Transverse colon (tissue), 4 donors: ENCODE measurements around the gene DEGS2. TPM values are rescaled to one million over a fixed set of nuclear protein-coding genes. Genes with fewer than 3 reads are reported as not detected.

Source experiments
- DNase-seq: peaks from one replicate; pipeline ENCODE4 v3.0.0-alpha.2; 2019
- H3K27ac ChIP-seq, 4 donors: fragments of 200-600 bp; sonication (generic); 2 replicates each; pipeline ENCODE4 v1.5.1; 2016 to 2018; ENCODE audit warnings: inconsistent platforms in 4 of 4
- H3K27me3 ChIP-seq: fragments of 200-600 bp; sonication (generic); 2 replicates; pipeline ENCODE4 v1.5.1; 2017; ENCODE audit warnings: inconsistent platforms
- H3K36me3 ChIP-seq, 4 donors: fragments of 200-600 bp; sonication (generic); 2 replicates each; pipeline ENCODE4 v1.5.1; 2017 to 2019; ENCODE audit warnings: inconsistent platforms in 4 of 4
- H3K4me1 ChIP-seq, 4 donors: fragments of 200-600 bp; sonication (generic); 2 replicates each; pipeline ENCODE4 v1.5.1; 2017 to 2020; ENCODE audit warnings: inconsistent platforms in 4 of 4
- H3K4me3 ChIP-seq, 4 donors: fragments of 200-600 bp; sonication (generic); 1 replicate in 1 of 4; 2 replicates in 3 of 4; pipeline versions ENCODE4 v1.5.1 to v1.6.1; 2017 to 2019; ENCODE audit warnings: inconsistent platforms in 4 of 4
- H3K9me3 ChIP-seq, 2 donors: fragments of 200-600 bp; sonication (generic); 2 replicates each; pipeline ENCODE4 v1.5.1; 2017 to 2019; ENCODE audit warnings: inconsistent platforms in 2 of 2
- EP300 ChIP-seq: sonication (generic); formaldehyde crosslinking; IDR thresholded peaks from one replicate; pipeline ENCODE4 v1.6.1; 2017; ENCODE audit warnings: antibody characterized with exemption, low read depth
- POLR2A ChIP-seq: fragments of 450-650 bp; IDR thresholded peaks from one replicate; pipeline ENCODE4 v1.6.1; 2016; ENCODE audit warnings: antibody characterized with exemption, mild to moderate bottlenecking, moderate library complexity
- POLR2AphosphoS5 ChIP-seq, 3 donors: sonication (generic); formaldehyde crosslinking; IDR thresholded peaks; one replicate each; pipeline ENCODE4 v1.6.1; 2016; ENCODE audit warnings: antibody characterized with exemption in 3 of 3
- WGBS, 2 donors: methylation state at CpG; one replicate each; pipeline ENCODE4 v1.1.5; 2018; ENCODE audit warnings: low coverage in 1 of 2; 5-methylcytosine and 5-hydroxymethylcytosine counted together
- in situ Hi-C, 4 donors: fragments of 200-750 bp; cut with MboI; loops; one replicate each; pipeline versions ENCODE4 v1.15.0 to v1.15.1; 2017; ENCODE audit warnings: low sequenced_read_pairs in 3 of 4, low pct_ligation_motif_present in 1 of 4, low pct_unique_long_range_greater_than_20kb in 1 of 4
- intact Hi-C: fragments of 100-400 bp; cut with DNase I; formaldehyde crosslinking; loops from one replicate; pipeline ENCODE4 v1.15.1; 2023; ENCODE audit warnings: low total_unique reads
- total RNA-seq, 4 donors: library from RNA; depleted of rRNA; stranded (reverse); fragments of >200 nt; gene quantifications; one replicate each; pipeline ENCODE4 v1.1.0, GENCODE V29; 2016
- TF ChIP-seq, protein P1 (sequence below), 5 experiments: fragments of 200-600 bp in 3 of 5; fragments of 450-650 bp in 2 of 5; sonication (generic) in 3 of 5; IDR thresholded peaks; 1 replicate in 2 of 5; 2 replicates in 3 of 5; pipeline ENCODE4 v1.5.1; 2016 to 2017; ENCODE audit warnings: antibody characterized with exemption in 5 of 5, inconsistent platforms in 3 of 5, mild to moderate bottlenecking in 2 of 5, moderate library complexity in 1 of 5

DEGS2 gene
- total RNA-seq, 4 donors from 2014 or later = 4.9 to 33.2 (median 23.7) TPM

- H3K4me3 ChIP-seq = no peak overlapping the region
- no peaks in the 10 kb centered on the region for H3K36me3 ChIP-seq
- no peaks in the 10 kb centered on the region for H3K9me3 ChIP-seq
- no peak overlapping the region for H3K27ac ChIP-seq
- in situ Hi-C loops (loop anchor here in 2 of 4 donors (10.0 to 25.0 kb wide), 2 partner anchors 124 to 126 kb away; no protein-coding TSS in a partner anchor), intact Hi-C loops (no loop called here)
- no peaks in the 10 kb centered on the region for H3K27me3 ChIP-seq
- no peak for DNase-seq
- TF ChIP-seq POLR2A (no peak), POLR2AphosphoS5 (IDR thresholded peaks at IDR 0.05) (no peak), EP300 (no peak)
- TF ChIP-seq, protein P1, sequence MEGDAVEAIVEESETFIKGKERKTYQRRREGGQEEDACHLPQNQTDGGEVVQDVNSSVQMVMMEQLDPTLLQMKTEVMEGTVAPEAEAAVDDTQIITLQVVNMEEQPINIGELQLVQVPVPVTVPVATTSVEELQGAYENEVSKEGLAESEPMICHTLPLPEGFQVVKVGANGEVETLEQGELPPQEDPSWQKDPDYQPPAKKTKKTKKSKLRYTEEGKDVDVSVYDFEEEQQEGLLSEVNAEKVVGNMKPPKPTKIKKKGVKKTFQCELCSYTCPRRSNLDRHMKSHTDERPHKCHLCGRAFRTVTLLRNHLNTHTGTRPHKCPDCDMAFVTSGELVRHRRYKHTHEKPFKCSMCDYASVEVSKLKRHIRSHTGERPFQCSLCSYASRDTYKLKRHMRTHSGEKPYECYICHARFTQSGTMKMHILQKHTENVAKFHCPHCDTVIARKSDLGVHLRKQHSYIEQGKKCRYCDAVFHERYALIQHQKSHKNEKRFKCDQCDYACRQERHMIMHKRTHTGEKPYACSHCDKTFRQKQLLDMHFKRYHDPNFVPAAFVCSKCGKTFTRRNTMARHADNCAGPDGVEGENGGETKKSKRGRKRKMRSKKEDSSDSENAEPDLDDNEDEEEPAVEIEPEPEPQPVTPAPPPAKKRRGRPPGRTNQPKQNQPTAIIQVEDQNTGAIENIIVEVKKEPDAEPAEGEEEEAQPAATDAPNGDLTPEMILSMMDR (IDR thresholded peaks at IDR 0.05) = no peak
- WGBS, 2 donors = 95 to 100% methylated on average over 2 to 6 of the region's 6 CpGs
- H3K4me1 ChIP-seq = peaks cover 5 to 24% (median 11%) of the 10 kb centered on the region in 4 donors
Observed at GRCh38 chr14:100110816-100111215, 48.6 kb downstream of the DEGS2 start.

DNA sequence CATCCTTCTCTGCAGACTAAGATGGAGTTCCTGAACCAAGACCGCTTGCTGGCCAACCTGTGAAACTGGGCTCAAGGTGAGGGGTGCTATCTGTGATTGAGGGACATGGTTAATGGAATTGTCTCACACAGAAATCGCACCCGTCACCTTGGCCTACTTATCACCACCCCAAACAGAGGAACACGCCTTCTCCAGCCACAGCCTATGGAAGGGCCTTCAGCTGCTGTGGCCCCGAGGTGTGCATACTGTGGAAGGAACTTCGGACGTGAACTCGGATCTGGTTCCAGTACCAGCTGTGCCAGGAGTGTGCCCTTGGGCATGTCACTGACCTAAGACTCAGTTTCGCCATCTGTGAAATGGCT is 49.9 kb downstream of the DEGS2 start:
- no peak overlapping the region for H3K27ac ChIP-seq
- H3K4me1 ChIP-seq = peaks cover 5 to 35% (median 16%) of the 10 kb centered on the region in 4 donors
- DNase-seq = no peak
- no peaks in the 10 kb centered on the region for H3K36me3 ChIP-seq
- intact Hi-C loops = loop anchor here (5.0 kb wide), 2 partner anchors 57 to 122 kb away; no protein-coding TSS in a partner anchor
- TF ChIP-seq EP300 (no peak), POLR2AphosphoS5 (IDR thresholded peaks at IDR 0.05) (no peak), POLR2A (no peak)
- TF ChIP-seq, protein P1 (IDR thresholded peaks at IDR 0.05) = no peak
- H3K4me3 ChIP-seq = no peak overlapping the region
- no peaks in the 10 kb centered on the region for H3K27me3 ChIP-seq
- in situ Hi-C loops = loop anchor here in 3 of 4 donors (10.0 to 25.0 kb wide), 2 partner anchors 122 to 125 kb away; no protein-coding TSS in a partner anchor
- no peaks in the 10 kb centered on the region for H3K9me3 ChIP-seq
- 94% methylated on average over 9 of the region's 9 CpGs; no CpG with 5 or more reads in 1 of the 2 donors for WGBS, 2 donors

GRCh38 chr14:100108840-100109593 is 50.4 kb downstream of the DEGS2 start:
- WGBS, 2 donors = 75 to 83% methylated on average over 2 to 10 of the region's 10 CpGs
- intact Hi-C loops (loop anchor here (1.0 to 5.0 kb wide), 3 partner anchors 57 to 122 kb away; no protein-coding TSS in a partner anchor), in situ Hi-C loops (loop anchor here in 3 of 4 donors (10.0 to 25.0 kb wide), 2 partner anchors 122 to 124 kb away; no protein-coding TSS in a partner anchor)
- H3K4me1 ChIP-seq = peaks cover 7 to 39% (median 20%) of the 10 kb centered on the region in 4 donors
- H3K9me3 ChIP-seq = no peaks in the 10 kb centered on the region
- TF ChIP-seq, protein P1 (IDR thresholded peaks at IDR 0.05) = no peak
- no peak for TF ChIP-seq POLR2AphosphoS5 (IDR thresholded peaks at IDR 0.05)
- TF ChIP-seq EP300 = no peak
- TF ChIP-seq POLR2A = no peak
- no peaks in the 10 kb centered on the region for H3K27me3 ChIP-seq
- H3K36me3 ChIP-seq = no peaks in the 10 kb centered on the region
- DNase-seq = no peak
- H3K27ac ChIP-seq = no peak overlapping the region
- H3K4me3 ChIP-seq = no peak overlapping the region

DNA sequence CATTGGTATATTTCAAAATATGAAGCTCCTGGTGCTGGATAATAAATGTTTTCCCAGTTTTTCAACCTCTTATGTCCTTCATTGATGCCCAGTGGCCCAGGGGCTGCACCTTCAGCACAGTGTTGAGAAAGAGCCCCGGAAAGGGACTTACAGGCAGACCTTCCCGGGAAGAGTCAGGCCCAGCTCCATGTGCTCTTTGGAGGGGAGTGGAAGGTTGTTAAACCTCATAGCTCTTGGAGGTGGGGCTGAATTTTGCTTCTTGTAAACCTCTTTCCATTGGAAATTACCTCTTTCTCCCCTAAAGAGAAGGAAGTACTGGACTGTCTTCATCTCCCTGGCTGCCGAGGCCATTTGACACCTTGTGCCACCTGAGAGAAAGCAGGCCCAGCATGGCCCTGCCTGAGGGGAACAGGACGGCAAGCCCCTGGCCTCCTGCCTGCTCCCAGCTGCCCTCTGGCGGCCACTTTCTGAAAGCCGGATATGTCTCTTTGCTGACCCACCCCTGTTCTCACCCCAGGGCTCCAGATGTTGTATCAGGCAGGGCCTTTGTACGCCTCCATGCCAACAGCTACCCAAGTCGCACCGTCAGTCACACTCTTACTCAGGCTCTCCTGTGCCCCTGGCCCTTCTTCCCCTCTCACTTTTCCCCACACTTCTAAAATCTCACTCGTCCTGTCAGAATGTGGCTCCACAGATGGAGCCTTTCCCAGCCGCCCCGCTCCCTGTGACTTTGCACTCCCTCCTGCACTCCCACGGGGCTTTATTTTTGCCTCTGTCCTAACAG is 51.2 kb downstream of the DEGS2 start:
- H3K36me3 ChIP-seq = no peaks in the 10 kb centered on the region
- H3K27ac ChIP-seq = no peak overlapping the region
- H3K9me3 ChIP-seq = no peaks in the 10 kb centered on the region
- TF ChIP-seq EP300 (no peak), POLR2AphosphoS5 (IDR thresholded peaks at IDR 0.05) (no peak)
- TF ChIP-seq, protein P1 (IDR thresholded peaks at IDR 0.05) = peak; percentile 81 to 86 (median 85)
- peaks cover 13 to 47% (median 28%) of the 10 kb centered on the region in 4 donors for H3K4me1 ChIP-seq
- no peaks in the 10 kb centered on the region for H3K27me3 ChIP-seq
- in situ Hi-C loops (loop anchor here in 3 of 4 donors (10.0 to 25.0 kb wide), 2 partner anchors 121 to 123 kb away; no protein-coding TSS in a partner anchor), intact Hi-C loops (loop anchor here (1.0 to 5.0 kb wide), 3 partner anchors 56 to 121 kb away; no protein-coding TSS in a partner anchor)
- H3K4me3 ChIP-seq = no peak overlapping the region
- DNase-seq = peak; percentile 89
- WGBS, 2 donors = 38 to 52% methylated on average over 6 to 13 of the region's 13 CpGs
